GM12865 (cell line): Measurements from ENCODE around the gene SIRT3.

Experiments used
- DNase-seq: peaks from one replicate; pipeline ENCODE4 v3.0.0; 2010; ENCODE audit warnings: low read depth
- H3K4me3 ChIP-seq: 2 replicates; pipeline ENCODE4 v1.5.1; 2011; ENCODE audit warnings: mild to moderate bottlenecking, low read depth, low read length, control low read depth
- CTCF ChIP-seq: IDR thresholded peaks from 2 replicates; pipeline ENCODE4 v1.5.1; 2011; ENCODE audit warnings: low read length, control low read depth, low read depth, inconsistent platforms; ENCODE audit not compliant: insufficient read depth; ENCODE audit errors: missing control alignments

SIRT3 gene

DNA sequence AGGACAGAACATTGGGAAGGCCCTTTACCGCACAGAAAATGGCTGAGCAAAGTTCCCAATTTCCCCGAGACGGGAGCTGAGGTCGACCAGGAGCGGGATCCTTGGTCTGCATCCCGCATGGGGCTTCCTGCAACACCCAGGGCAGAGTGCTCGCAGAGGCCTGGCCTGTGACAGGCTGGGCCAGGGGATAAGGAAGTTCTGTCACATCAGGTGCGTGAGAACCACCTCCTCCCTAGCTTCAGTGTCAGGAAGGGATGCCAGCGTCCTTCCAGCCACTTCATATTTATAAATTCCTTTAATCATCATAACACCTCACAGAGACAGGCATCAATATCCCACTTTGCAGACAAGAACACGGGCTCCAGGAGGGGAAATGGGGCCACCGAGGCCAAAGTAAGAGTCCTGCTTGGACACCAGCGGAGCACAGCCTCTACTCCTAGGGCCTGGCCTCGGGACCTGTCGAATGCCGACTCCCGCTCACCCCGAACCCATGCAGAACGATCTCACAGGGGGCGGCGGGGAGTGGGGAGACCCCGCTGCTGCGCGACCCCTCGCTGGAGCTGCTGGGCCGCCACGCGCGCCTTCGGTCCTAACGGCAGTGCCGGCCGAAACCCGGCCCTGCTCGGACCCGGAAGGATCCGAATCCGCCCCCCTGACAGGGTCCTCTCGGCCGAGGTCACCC lies 29.5 kb downstream of the SIRT3 start:
- peak; percentile 43 for DNase-seq
- TF ChIP-seq CTCF, result no peak
- H3K4me3 ChIP-seq, result peak overlapping the region; percentile 94

GRCh38 chr11:206002-206384 lies 30.1 kb downstream of the SIRT3 start:
- peak; percentile 8 for DNase-seq
- peak overlapping the region; percentile 94 for H3K4me3 ChIP-seq
- TF ChIP-seq CTCF, result no peak

- TF ChIP-seq CTCF, result no peak
- no peak overlapping the region for H3K4me3 ChIP-seq
- peak; percentile 0 for DNase-seq
Observed at GRCh38 chr11:205221-206001, 30.7 kb downstream of the SIRT3 start.

DNA sequence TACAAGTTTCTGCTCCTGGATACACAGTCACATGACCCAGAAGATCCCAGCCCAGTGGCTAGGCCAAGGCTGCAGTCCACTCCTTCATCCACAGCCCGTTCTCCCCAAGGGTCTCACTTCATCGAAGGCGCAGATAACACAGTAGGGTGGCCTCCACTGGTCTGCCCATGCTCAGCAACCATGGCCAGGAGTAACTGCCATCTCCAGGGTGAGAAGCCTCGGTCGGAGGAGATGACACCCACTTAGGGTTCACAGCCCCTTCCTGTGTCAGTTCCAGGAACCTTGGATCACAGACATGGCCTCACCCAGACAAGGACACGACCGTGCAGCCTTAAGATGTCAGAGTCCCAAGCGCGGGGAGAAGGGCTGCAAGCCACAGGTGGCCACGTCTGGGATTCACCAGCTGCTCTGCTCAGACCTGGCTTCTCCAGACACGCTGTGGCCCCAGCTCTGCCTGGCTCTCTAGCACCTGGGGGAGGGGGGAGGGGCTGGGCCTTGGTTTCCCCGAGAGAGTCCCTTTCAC lies 31.5 kb downstream of the SIRT3 start:
- no peak for TF ChIP-seq CTCF
- no peak overlapping the region for H3K4me3 ChIP-seq
- DNase-seq, result peak; percentile 1

DNA sequence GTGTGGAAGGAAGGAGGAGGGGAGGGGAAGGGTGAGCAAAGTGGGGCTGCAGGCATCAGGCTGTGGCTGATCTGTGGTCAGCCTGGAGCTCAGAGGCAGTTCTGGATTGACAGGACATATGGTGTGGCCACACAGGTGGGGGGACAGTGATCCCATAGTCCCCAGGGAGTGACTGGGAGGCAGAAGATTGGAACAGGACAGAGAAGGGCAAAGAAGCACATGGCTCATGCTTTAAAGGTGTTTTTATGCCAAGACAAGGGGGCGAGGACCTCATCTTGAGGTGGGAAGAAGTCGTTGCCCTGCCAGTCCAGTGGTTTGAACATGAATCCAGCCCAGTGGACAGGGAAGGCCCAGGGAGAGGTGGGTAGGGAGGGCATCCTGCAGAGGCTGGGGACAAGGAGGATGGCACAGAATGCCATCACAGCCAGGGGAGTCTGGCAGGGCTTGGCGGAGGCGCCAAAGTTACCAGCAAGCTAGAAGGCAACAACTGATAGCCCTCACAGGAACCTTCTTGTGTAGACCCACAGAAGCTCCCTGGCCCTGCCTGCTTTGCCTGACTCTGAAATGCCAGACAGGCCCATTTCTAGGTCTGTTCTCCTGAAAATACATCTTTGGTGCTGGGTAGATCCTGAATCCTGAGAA lies 32.1 kb downstream of the SIRT3 start:
- no peak for TF ChIP-seq CTCF
- peak; percentile 1 for DNase-seq

DNA sequence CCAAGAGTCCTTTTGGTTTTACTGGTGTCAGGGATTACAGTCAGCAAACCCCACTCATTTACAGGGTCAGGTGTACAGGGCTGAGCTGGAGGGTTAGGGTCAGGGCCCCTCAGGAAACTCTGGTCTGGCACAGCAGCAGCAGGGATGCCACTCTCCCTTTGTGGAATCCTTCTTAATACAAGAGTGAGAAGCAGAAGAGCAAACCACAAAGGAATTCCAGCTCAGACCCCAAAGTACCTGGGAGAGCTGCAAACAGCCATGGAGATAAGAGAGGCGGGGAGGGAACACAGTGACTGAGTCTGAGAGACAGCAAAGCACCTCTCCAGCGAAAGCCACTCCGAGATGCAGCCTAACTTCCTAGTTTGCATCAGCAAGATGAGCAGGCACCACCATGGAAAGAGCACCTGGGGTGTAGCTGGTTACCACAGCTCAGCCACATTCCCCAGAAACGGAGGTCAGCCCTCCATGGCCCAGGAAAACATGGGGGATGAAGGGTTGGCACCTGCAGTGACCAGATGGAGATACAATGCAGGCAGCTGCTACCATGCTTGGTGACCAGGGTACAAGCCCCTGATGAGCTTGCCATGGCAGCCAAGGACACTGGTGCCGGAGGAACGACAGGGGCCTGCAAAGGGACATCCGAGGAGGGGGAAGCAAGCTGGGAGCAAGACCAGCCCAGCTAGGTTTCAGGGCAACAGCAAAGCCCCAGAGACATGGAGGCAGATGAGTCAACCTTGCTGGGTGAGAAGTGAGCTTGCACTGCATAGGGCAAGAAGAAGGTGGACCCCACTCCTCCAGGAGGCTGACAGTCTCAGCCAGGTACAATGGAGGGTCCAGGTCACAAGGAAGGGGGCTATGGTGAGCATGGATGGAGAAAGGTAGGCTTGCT lies 32.8 kb downstream of the SIRT3 start:
- no peak overlapping the region for H3K4me3 ChIP-seq
- DNase-seq, result peak; percentile 1
- no peak for TF ChIP-seq CTCF

More for the DNA sequence above, 32.1 kb downstream of the SIRT3 start:
- no peak overlapping the region for H3K4me3 ChIP-seq
